Measurements from ENCODE around the gene FERMT1. TPM values are rescaled to one million over a fixed set of nuclear protein-coding genes. Genes with fewer than 3 reads are reported as not detected.

The FERMT1 gene
- total RNA-seq, 1 experiment from 2014 or later = 70.8 TPM

DNA sequence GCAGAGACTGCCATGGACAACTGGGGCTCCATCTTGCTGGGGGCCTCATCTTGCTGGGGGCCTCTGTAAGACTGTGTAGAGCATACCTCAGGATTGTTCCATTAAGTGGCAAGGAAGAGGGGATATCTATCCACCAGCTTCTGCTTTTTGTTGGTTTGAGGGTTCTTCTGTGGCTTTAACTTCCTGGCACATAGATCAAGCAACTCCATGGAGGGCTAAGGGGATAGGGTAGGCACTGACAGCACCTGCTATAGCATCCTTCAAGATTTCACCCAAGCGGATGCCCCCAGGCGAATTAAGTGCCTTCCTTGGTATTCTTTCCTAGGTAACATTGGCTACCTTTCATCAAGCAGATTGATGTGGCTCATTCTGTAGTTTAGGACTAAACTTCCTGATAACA lies 65.1 kb downstream of the FERMT1 start:
- H3K4me3 ChIP-seq (ENCODE audit: low read length) = no peak overlapping the region
- no peaks in the 10 kb centered on the region for H3K27me3 ChIP-seq (ENCODE audit: low read length)
- TF ChIP-seq EZH2phosphoT487 (IDR thresholded peaks at IDR 0.05; ENCODE audit: borderline replicate concordance, low read length) (no peak), EZH2 (IDR thresholded peaks at IDR 0.05; ENCODE audit: low read length, unreplicated experiment) (no peak)
- TF ChIP-seq, protein P1, sequence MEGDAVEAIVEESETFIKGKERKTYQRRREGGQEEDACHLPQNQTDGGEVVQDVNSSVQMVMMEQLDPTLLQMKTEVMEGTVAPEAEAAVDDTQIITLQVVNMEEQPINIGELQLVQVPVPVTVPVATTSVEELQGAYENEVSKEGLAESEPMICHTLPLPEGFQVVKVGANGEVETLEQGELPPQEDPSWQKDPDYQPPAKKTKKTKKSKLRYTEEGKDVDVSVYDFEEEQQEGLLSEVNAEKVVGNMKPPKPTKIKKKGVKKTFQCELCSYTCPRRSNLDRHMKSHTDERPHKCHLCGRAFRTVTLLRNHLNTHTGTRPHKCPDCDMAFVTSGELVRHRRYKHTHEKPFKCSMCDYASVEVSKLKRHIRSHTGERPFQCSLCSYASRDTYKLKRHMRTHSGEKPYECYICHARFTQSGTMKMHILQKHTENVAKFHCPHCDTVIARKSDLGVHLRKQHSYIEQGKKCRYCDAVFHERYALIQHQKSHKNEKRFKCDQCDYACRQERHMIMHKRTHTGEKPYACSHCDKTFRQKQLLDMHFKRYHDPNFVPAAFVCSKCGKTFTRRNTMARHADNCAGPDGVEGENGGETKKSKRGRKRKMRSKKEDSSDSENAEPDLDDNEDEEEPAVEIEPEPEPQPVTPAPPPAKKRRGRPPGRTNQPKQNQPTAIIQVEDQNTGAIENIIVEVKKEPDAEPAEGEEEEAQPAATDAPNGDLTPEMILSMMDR (conservative IDR thresholded peaks at IDR 0.05; ENCODE audit: low read depth, low read length) = no peak
- H2AFZ ChIP-seq (ENCODE audit: low read length) = no peak overlapping the region
- H3K36me3 ChIP-seq (ENCODE audit: low read depth, low read length) = no peaks in the 10 kb centered on the region
- H3K4me2 ChIP-seq (ENCODE audit: low read length) = no peak overlapping the region
- H3K4me1 ChIP-seq (ENCODE audit: insufficient read depth, low read length) = peaks cover 24% of the 10 kb centered on the region
- no TSS peak for BruUV-seq (replicated peaks)
- H3K9me2 ChIP-seq (replicated peaks; ENCODE audit: low read length) = no peaks in the 10 kb centered on the region
- ATAC-seq (no peak), DNase-seq (no peak)
- H4K20me1 ChIP-seq (ENCODE audit: low read length) = no peaks in the 10 kb centered on the region
- H3K79me2 ChIP-seq (ENCODE audit: low read length) = no peaks in the 10 kb centered on the region
- no peak overlapping the region for H3K9ac ChIP-seq (ENCODE audit: low read length)
- H3F3A ChIP-seq (ENCODE audit: low read length, unreplicated experiment) = no peaks in the 10 kb centered on the region
- no peaks in the 10 kb centered on the region for H3K9me3 ChIP-seq (ENCODE audit: low read length)
- H3K27ac ChIP-seq (ENCODE audit: low read length) = no peak overlapping the region
- intact Hi-C loops (cut with micrococcal nuclease) = no loop called here
- ChIA-PET POLR2A (ENCODE audit: unreplicated experiment) (no interaction called here), CTCF (no interaction called here)

DNA sequence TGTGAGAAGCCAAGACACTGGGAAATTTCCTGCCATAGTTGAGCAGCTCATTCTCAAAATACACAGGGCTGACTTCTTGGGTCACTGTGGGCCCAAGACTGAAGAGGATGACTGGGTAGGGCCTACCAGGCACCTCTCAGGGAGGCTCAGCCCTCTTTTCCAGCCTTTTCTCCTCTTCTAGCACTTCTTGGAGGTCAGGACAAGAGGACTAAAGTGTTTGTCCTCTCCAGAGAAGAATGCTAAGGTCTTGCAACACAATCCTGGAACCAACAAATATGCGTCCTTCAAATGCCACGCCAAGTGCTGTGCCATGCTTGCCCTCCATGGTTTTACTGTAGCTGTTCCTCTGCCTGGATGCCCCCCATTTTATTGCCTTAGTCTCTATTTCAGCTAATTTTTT lies 65.7 kb downstream of the FERMT1 start:
- no peak overlapping the region for H3K4me3 ChIP-seq (ENCODE audit: low read length)
- H3K9me3 ChIP-seq (ENCODE audit: low read length) = no peaks in the 10 kb centered on the region
- TF ChIP-seq EZH2 (IDR thresholded peaks at IDR 0.05; ENCODE audit: low read length, unreplicated experiment) (no peak), EZH2phosphoT487 (IDR thresholded peaks at IDR 0.05; ENCODE audit: borderline replicate concordance, low read length) (no peak)
- TF ChIP-seq, protein P1 (conservative IDR thresholded peaks at IDR 0.05; ENCODE audit: low read depth, low read length) = no peak
- CTCF ChIA-PET = no interaction called here
- no TSS peak for BruUV-seq (replicated peaks)
- H3K4me2 ChIP-seq (ENCODE audit: low read length) = no peak overlapping the region
- no peak overlapping the region for H2AFZ ChIP-seq (ENCODE audit: low read length)
- H3F3A ChIP-seq (ENCODE audit: low read length, unreplicated experiment) = no peaks in the 10 kb centered on the region
- intact Hi-C loops (cut with micrococcal nuclease) = no loop called here
- POLR2A ChIA-PET (ENCODE audit: unreplicated experiment) = no interaction called here
- no peaks in the 10 kb centered on the region for H4K20me1 ChIP-seq (ENCODE audit: low read length)
- H3K4me1 ChIP-seq (ENCODE audit: insufficient read depth, low read length) = peaks cover 24% of the 10 kb centered on the region
- H3K36me3 ChIP-seq (ENCODE audit: low read depth, low read length) = no peaks in the 10 kb centered on the region
- ATAC-seq (no peak), DNase-seq (no peak)
- no peak overlapping the region for H3K9ac ChIP-seq (ENCODE audit: low read length)
- no peaks in the 10 kb centered on the region for H3K79me2 ChIP-seq (ENCODE audit: low read length)
- no peaks in the 10 kb centered on the region for H3K9me2 ChIP-seq (replicated peaks; ENCODE audit: low read length)
- no peaks in the 10 kb centered on the region for H3K27me3 ChIP-seq (ENCODE audit: low read length)
- no peak overlapping the region for H3K27ac ChIP-seq (ENCODE audit: low read length)

DNA sequence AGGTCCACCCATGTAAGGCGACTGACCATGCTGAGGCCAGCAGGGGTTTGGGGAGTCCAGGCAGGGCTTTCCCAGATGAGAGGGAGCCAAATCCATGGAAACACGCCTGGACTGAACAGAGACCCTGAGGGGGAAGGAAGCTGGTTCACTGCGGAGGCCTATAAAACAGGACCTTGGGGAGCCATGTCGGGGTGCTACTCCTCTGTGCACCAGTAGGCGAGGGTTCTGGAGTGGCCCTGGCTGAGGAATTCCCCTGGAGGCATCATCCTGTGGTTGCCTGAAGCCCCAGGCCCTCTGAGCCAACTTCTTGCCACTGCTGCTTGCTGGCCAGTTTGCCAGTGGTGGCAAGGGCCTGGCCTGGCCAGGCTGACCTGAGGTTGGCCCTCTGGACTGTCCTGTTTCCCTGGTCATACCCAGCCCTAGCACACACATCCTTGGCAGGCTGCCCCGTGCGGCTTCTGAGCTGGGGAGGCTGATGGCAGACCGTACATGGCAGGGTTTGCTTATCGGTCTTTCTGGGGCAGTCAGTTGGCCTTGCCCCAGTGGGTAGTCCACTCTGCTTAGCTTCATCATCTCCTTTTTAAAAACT lies 66.8 kb downstream of the FERMT1 start:
- Histone ChIP-seq H3K9ac (ENCODE audit: low read length) (no peak overlapping the region), H3K4me1 (ENCODE audit: insufficient read depth, low read length) (peaks cover 24% of the 10 kb centered on the region), H3K79me2 (ENCODE audit: low read length) (no peaks in the 10 kb centered on the region), H3K9me2 (replicated peaks; ENCODE audit: low read length) (no peaks in the 10 kb centered on the region), H3K4me3 (ENCODE audit: low read length) (no peak overlapping the region), H3K36me3 (ENCODE audit: low read depth, low read length) (no peaks in the 10 kb centered on the region), H3K27me3 (ENCODE audit: low read length) (no peaks in the 10 kb centered on the region), H3K9me3 (ENCODE audit: low read length) (no peaks in the 10 kb centered on the region), H2AFZ (ENCODE audit: low read length) (no peak overlapping the region), H3F3A (ENCODE audit: low read length, unreplicated experiment) (no peaks in the 10 kb centered on the region), H4K20me1 (ENCODE audit: low read length) (no peaks in the 10 kb centered on the region), H3K4me2 (ENCODE audit: low read length) (no peak overlapping the region), H3K27ac (ENCODE audit: low read length) (no peak overlapping the region)
- BruUV-seq (replicated peaks) = no TSS peak
- ChIA-PET CTCF (no interaction called here), POLR2A (ENCODE audit: unreplicated experiment) (no interaction called here)
- ATAC-seq (no peak), DNase-seq (no peak)
- TF ChIP-seq, protein P1 (conservative IDR thresholded peaks at IDR 0.05; ENCODE audit: low read depth, low read length) = no peak
- TF ChIP-seq EZH2phosphoT487 (IDR thresholded peaks at IDR 0.05; ENCODE audit: borderline replicate concordance, low read length) (no peak), EZH2 (IDR thresholded peaks at IDR 0.05; ENCODE audit: low read length, unreplicated experiment) (no peak)
- intact Hi-C loops (cut with micrococcal nuclease) = no loop called here

All from PC-3 (cell line).